Panc1 (cell line): Measurements from ENCODE around the gene RABGGTA.

Experiments
- CTCF ChIP-seq: fragments of 450-650 bp; IDR thresholded peaks from 2 replicates; pipeline ENCODE4 v1.5.1; 2017; ENCODE audit warnings: mild to moderate bottlenecking
- POLR2AphosphoS5 ChIP-seq: IDR thresholded peaks from 2 replicates; pipeline ENCODE4 v1.6.1; 2012; ENCODE audit warnings: mild to moderate bottlenecking, low read depth, low read length, moderate library complexity
- REST ChIP-seq, 2 experiments: IDR thresholded peaks; 2 replicates each; pipeline ENCODE4 v1.6.1; 2011 to 2012; ENCODE audit warnings: low read depth in 2 of 2, control low read depth in 1 of 2, low read length in 1 of 2, mild to moderate bottlenecking in 1 of 2, moderate library complexity in 1 of 2; ENCODE audit not compliant: insufficient read depth in 1 of 2
- SIN3A ChIP-seq: IDR thresholded peaks from 2 replicates; pipeline ENCODE4 v1.6.1; 2012; ENCODE audit warnings: low read depth, mild to moderate bottlenecking, low read length, moderate library complexity, borderline replicate concordance; ENCODE audit not compliant: insufficient read depth
- TCF7L2 ChIP-seq: IDR thresholded peaks from 2 replicates; pipeline ENCODE4 v1.6.1; 2011; ENCODE audit warnings: mild to moderate bottlenecking, low read depth, low read length, inconsistent platforms

- TF ChIP-seq CTCF, result no peak
- TF ChIP-seq REST (IDR thresholded peaks at IDR 0.05; ENCODE audit: insufficient read depth in 1 of 2, low read depth in 2 of 2, low read length in 1 of 2), result no peak
- TF ChIP-seq POLR2AphosphoS5, result no peak
- TF ChIP-seq TCF7L2, result no peak
- no peak for TF ChIP-seq SIN3A
Observed at GRCh38 chr14:24281636-24282035, 10.2 kb upstream of the RABGGTA start.
